B cell (primary cell): ENCODE measurements around the gene CTRB2. TPM values are rescaled to one million over a fixed set of nuclear protein-coding genes. Genes with fewer than 3 reads are reported as not detected.

Source experiments
- ATAC-seq: fragments of 200-7000 bp; cut with Tn5 transposase; one replicate; pipeline ENCODE4 v1.10.0; 2021; ENCODE audit warnings: low read depth, mild to moderate bottlenecking, moderate number of reproducible peaks, moderate library complexity
- CTCF ChIA-PET: fragments of 350-600 bp; sonication (Branson Sonifier 250); formaldehyde crosslinking; loops from one replicate; lab custom pipeline; 2021; ENCODE audit warnings: antibody characterized with exemption, inconsistent platforms; lab: Charles Lee
- POLR2A ChIA-PET: fragments of 350-600 bp; sonication (Branson Sonifier 250); formaldehyde crosslinking; loops from one replicate; lab custom pipeline; 2021; ENCODE audit warnings: antibody characterized with exemption; lab: Charles Lee
- DNase-seq: peaks from one replicate; pipeline ENCODE4 v3.0.0; 2013
- H2AFZ ChIP-seq: 2 replicates; pipeline ENCODE4 v1.6.1; 2012; ENCODE audit warnings: mild to moderate bottlenecking, low read depth, low read length; ENCODE audit not compliant: insufficient read depth, poor library complexity, severe bottlenecking
- H3K27ac ChIP-seq, 2 donors: 1 replicate in 1 of 2; 2 replicates in 1 of 2; pipeline ENCODE4 v1.5.1; 2012 to 2013; ENCODE audit warnings: low read length in 2 of 2, mild to moderate bottlenecking in 2 of 2, moderate library complexity in 1 of 2
- H3K27me3 ChIP-seq, 4 experiments: fragments of 200-600 bp in 1 of 4; sonication (generic) in 1 of 4; replicated peaks in 1 of 4; 1 replicate in 2 of 4; 2 replicates in 2 of 4; pipeline versions ENCODE4 v1.6.1 to v1.7.0; 2013 to 2016; ENCODE audit warnings: low read length in 3 of 4, mild to moderate bottlenecking in 2 of 4, mixed read lengths in 1 of 4, moderate library complexity in 1 of 4; ENCODE audit not compliant: insufficient read depth in 4 of 4, control insufficient read depth in 3 of 4; ENCODE audit errors: control extremely low read depth in 1 of 4
- H3K36me3 ChIP-seq, 2 experiments: replicated peaks in 1 of 2; 1 replicate in 1 of 2; 2 replicates in 1 of 2; pipeline versions ENCODE4 v1.6.1 to v1.7.1; 2013; ENCODE audit warnings: low read length in 1 of 2; ENCODE audit not compliant: insufficient read depth in 2 of 2, control insufficient read depth in 1 of 2; ENCODE audit errors: control extremely low read depth in 1 of 2, extremely low read depth in 1 of 2
- H3K4me1 ChIP-seq, 2 donors: fragments of 200-600 bp in 1 of 2; sonication (generic) in 1 of 2; 1 replicate in 1 of 2; 2 replicates in 1 of 2; pipeline versions ENCODE4 v1.5.1 to v1.6.1; 2013 to 2017; ENCODE audit warnings: low read length in 2 of 2; ENCODE audit not compliant: control insufficient read depth in 2 of 2, insufficient read depth in 2 of 2
- H3K4me2 ChIP-seq: replicated peaks from 2 replicates; pipeline ENCODE3; 2012; ENCODE audit warnings: mild to moderate bottlenecking, low read depth, low read length; ENCODE audit not compliant: poor library complexity, severe bottlenecking
- H3K4me3 ChIP-seq, 5 experiments: fragments of 200-600 bp in 1 of 5; sonication (generic) in 1 of 5; 1 replicate in 3 of 5; 2 replicates in 2 of 5; pipeline versions ENCODE4 v1.5.1 to v1.7.0; 2011 to 2016; ENCODE audit warnings: low read length in 4 of 5, mild to moderate bottlenecking in 4 of 5, low read depth in 2 of 5, control low read depth in 1 of 5, moderate library complexity in 1 of 5; ENCODE audit not compliant: insufficient read depth in 1 of 5; ENCODE audit errors: control extremely low read depth in 1 of 5, extremely low read depth in 1 of 5
- H3K79me2 ChIP-seq: fragments of 200-600 bp; sonication (generic); one replicate; pipeline ENCODE4 v1.6.0; 2016; ENCODE audit warnings: low read length; ENCODE audit not compliant: control insufficient read depth, insufficient read depth
- H3K9ac ChIP-seq: fragments of 200-600 bp; sonication (generic); 2 replicates; pipeline ENCODE4 v1.6.1; 2017; ENCODE audit warnings: mild to moderate bottlenecking, low read length, moderate library complexity
- H3K9me3 ChIP-seq, 3 donors: one replicate each; pipeline versions ENCODE4 v1.6.1 to v1.7.1; 2013; ENCODE audit warnings: low read length in 2 of 3; ENCODE audit not compliant: control insufficient read depth in 2 of 3, insufficient read depth in 1 of 3; ENCODE audit errors: control extremely low read depth in 1 of 3
- H4K20me1 ChIP-seq: 2 replicates; pipeline ENCODE4 v1.6.0; 2012; ENCODE audit warnings: mild to moderate bottlenecking, low read length; ENCODE audit not compliant: insufficient read depth, control insufficient read depth, poor library complexity, severe bottlenecking
- H3K27ac Mint-ChIP-seq: one replicate; pipeline ENCODE4 v1.8.0; 2021; ENCODE audit warnings: mixed read lengths
- H3K27me3 Mint-ChIP-seq: one replicate; pipeline ENCODE4 v1.8.0; 2021; ENCODE audit warnings: mixed read lengths
- H3K4me1 Mint-ChIP-seq: one replicate; pipeline ENCODE4 v1.8.0; 2021; ENCODE audit warnings: mixed read lengths
- H3K4me3 Mint-ChIP-seq: one replicate; pipeline ENCODE4 v1.8.0; 2021; ENCODE audit warnings: mixed read lengths
- H3K9me3 Mint-ChIP-seq: one replicate; pipeline ENCODE4 v1.8.0; 2022; ENCODE audit warnings: mixed read lengths; ENCODE audit not compliant: insufficient read depth
- CTCF ChIP-seq: fragments of 200-600 bp; IDR thresholded peaks from one replicate; pipeline ENCODE4 v1.8.0; 2022; ENCODE audit warnings: antibody characterized with exemption, mild to moderate bottlenecking
- EZH2 ChIP-seq: IDR thresholded peaks from 2 replicates; pipeline ENCODE4 v1.6.1; 2012; ENCODE audit warnings: borderline replicate concordance, low read depth, mild to moderate bottlenecking, moderate library complexity, low read length; ENCODE audit not compliant: insufficient read depth, poor library complexity, severe bottlenecking
- WGBS: methylation state at CpG from one replicate; pipeline ENCODE4 v1.1.5; 2013; ENCODE audit warnings: missing lambda C conversion rate; ENCODE audit not compliant: insufficient coverage; 5-methylcytosine and 5-hydroxymethylcytosine counted together
- intact Hi-C: fragments of 100-400 bp; cut with micrococcal nuclease; formaldehyde crosslinking; loops from one replicate; pipeline ENCODE4 v1.10.0; 2022
- polyA plus RNA-seq: library from polyadenylated mRNA; depleted of rRNA; stranded (reverse); fragments of >200 nt; gene quantifications from 2 replicates; pipeline ENCODE4 v1.2.3, GENCODE V29; 2012
- total RNA-seq, 2 donors: library from RNA; stranded (reverse); fragments of 120-200 nt in 1 of 2; gene quantifications; 1 replicate in 1 of 2; 2 replicates in 1 of 2; pipeline versions ENCODE4 v1.2.3 to v1.2.4, GENCODE V29; 2013 to 2022

Gene CTRB2
- total and polyA plus RNA-seq, 2 donors (not counting 1 experiment from before 2014, with no cell fraction given): not detected

- 77% methylated on average over 22 of the region's 25 CpGs for WGBS
- Histone ChIP-seq H4K20me1 (no peaks in the 10 kb centered on the region), H3K27me3 (peaks cover 0 to 82% (median 12%) of the 10 kb centered on the region in 4 experiments), H3K36me3 (no peaks in the 10 kb centered on the region), H3K79me2 (no peaks in the 10 kb centered on the region), H3K9me3 (no peaks in the 10 kb centered on the region), H3K4me3 (no peak overlapping the region), H3K27ac (no peak overlapping the region), H3K9ac (no peak overlapping the region), H3K4me1 (peaks cover 2 to 10% of the 10 kb centered on the region in 2 donors), H3K4me2 (no peak overlapping the region), H2AFZ (no peak overlapping the region)
- ChIA-PET CTCF (interaction anchor here (1.0 kb wide), 1 partner anchor 12 kb away, joined by 3 read pairs; no protein-coding TSS in a partner anchor), POLR2A (no interaction called here)
- ATAC-seq (no peak), DNase-seq (no peak)
- TF ChIP-seq EZH2 (no peak), CTCF (no peak)
- peak overlapping the region; percentile 8 for H3K27ac Mint-ChIP-seq
- no peaks in the 10 kb centered on the region for H3K9me3 Mint-ChIP-seq
- H3K27me3 Mint-ChIP-seq: peaks cover 79% of the 10 kb centered on the region
- H3K4me1 Mint-ChIP-seq: peaks cover 11% of the 10 kb centered on the region
- H3K4me3 Mint-ChIP-seq: no peak overlapping the region
- intact Hi-C loops: no loop called here
Measured at GRCh38 chr16:75244844-75245758, 38.1 kb upstream of the CTRB2 start.

- CTCF ChIA-PET: no interaction called here
- no peak overlapping the region for H3K9ac ChIP-seq
- no peak overlapping the region for H2AFZ ChIP-seq
- H3K27ac ChIP-seq: no peak overlapping the region
- peaks cover 0 to 81% (median 9%) of the 10 kb centered on the region in 4 experiments for H3K27me3 ChIP-seq
- H3K9me3 ChIP-seq: no peaks in the 10 kb centered on the region
- ATAC-seq: no peak
- no peak for TF ChIP-seq CTCF
- no peak for TF ChIP-seq EZH2
- 95% methylated on average over 6 of the region's 7 CpGs for WGBS
- H3K4me1 Mint-ChIP-seq: peaks cover 8% of the 10 kb centered on the region
- H4K20me1 ChIP-seq: no peaks in the 10 kb centered on the region
- H3K27me3 Mint-ChIP-seq: peaks cover 77% of the 10 kb centered on the region
- no peak overlapping the region for H3K4me3 Mint-ChIP-seq
- intact Hi-C loops: no loop called here
- no peak overlapping the region for H3K4me2 ChIP-seq
- H3K36me3 ChIP-seq: no peaks in the 10 kb centered on the region
- no peak overlapping the region for H3K4me3 ChIP-seq
- no peaks in the 10 kb centered on the region for H3K79me2 ChIP-seq
- DNase-seq: no peak
- peaks cover 0 to 10% of the 10 kb centered on the region in 2 donors for H3K4me1 ChIP-seq
- peak overlapping the region; percentile 8 for H3K27ac Mint-ChIP-seq
- POLR2A ChIA-PET: no interaction called here
- no peaks in the 10 kb centered on the region for H3K9me3 Mint-ChIP-seq
Measured at GRCh38 chr16:75244225-75244809, 37.4 kb upstream of the CTRB2 start.
